HCT116 (cell line): ENCODE results near the gene GPD2. TPM values are rescaled to one million over a fixed set of nuclear protein-coding genes. Genes with fewer than 3 reads are reported as not detected.

ENCODE experiments used
- ATAC-seq: fragments of 200-7000 bp; cut with Tn5 transposase; 2 replicates; pipeline ENCODE4 v1.9.1; 2020; ENCODE audit warnings: mild to moderate bottlenecking, moderate library complexity
- BruUV-seq: library from RNA; stranded (reverse); fragments of 400-500 nt; replicated peaks from 2 replicates; lab custom pipeline; 2021; lab: Mats Ljungman, UMichigan
- CTCF ChIA-PET: fragments of 300-600 bp; sonication (Branson Sonifier 250); formaldehyde crosslinking; loops from one replicate; lab custom pipeline; 2021; ENCODE audit warnings: antibody characterized with exemption; lab: Charles Lee
- POLR2A ChIA-PET: fragments of 300-600, 350-600 bp; sonication (Branson Sonifier 250); formaldehyde crosslinking; loops from one replicate; lab custom pipeline; 2021; ENCODE audit warnings: antibody characterized with exemption; lab: Charles Lee
- RAD21 ChIA-PET, 2 experiments: fragments of 300-600 bp; sonication (Branson Sonifier 250); formaldehyde crosslinking; loops; one replicate each; lab custom pipeline; 2023; ENCODE audit warnings: low total read pairs in 2 of 2; ENCODE audit not compliant: uncharacterized antibody in 2 of 2, unreplicated experiment in 2 of 2, low non-redundant PET in 1 of 2; lab: Charles Lee
- DNase-seq: peaks from one replicate; pipeline ENCODE4 v3.0.0-alpha.2; 2010; ENCODE audit warnings: low read depth, low spot score
- H2AFZ ChIP-seq: fragments of 200-600 bp; shearing (Covaris generic), sonication (generic); 2 replicates; pipeline ENCODE4 v1.6.1; 2017; ENCODE audit warnings: low read depth, mixed run types, mixed read lengths, antibody characterized with exemption, low read length; ENCODE audit not compliant: poor library complexity, severe bottlenecking
- H3K27ac ChIP-seq: 2 replicates; pipeline ENCODE4 v1.5.1; 2012; ENCODE audit warnings: low read depth, low read length
- H3K27me3 ChIP-seq: fragments of 200-600 bp; sonication (generic); 2 replicates; pipeline ENCODE4 v1.6.1; 2016; ENCODE audit warnings: mixed run types, low read length, mixed read lengths; ENCODE audit not compliant: insufficient read depth
- H3K36me3 ChIP-seq, 2 experiments: fragments of 200-500 bp in 1 of 2; fragments of 200-600 bp in 1 of 2; sonication (Bioruptor generic) in 1 of 2; sonication (generic) in 1 of 2; 2 replicates each; pipeline versions ENCODE4 v1.5.1 to v1.6.1; 2014 to 2016; ENCODE audit warnings: low read length in 2 of 2, inconsistent platforms in 1 of 2, mixed read lengths in 1 of 2, mixed run types in 1 of 2; ENCODE audit not compliant: insufficient read depth in 2 of 2, control insufficient read depth in 1 of 2
- H3K4me1 ChIP-seq, 2 experiments: fragments of 200-600 bp in 1 of 2; sonication (generic) in 1 of 2; 2 replicates each; pipeline versions ENCODE4 v1.5.1 to v1.6.1; 2012 to 2017; ENCODE audit warnings: low read length in 2 of 2, inconsistent platforms in 1 of 2, mild to moderate bottlenecking in 1 of 2, mixed read lengths in 1 of 2, mixed run types in 1 of 2, moderate library complexity in 1 of 2; ENCODE audit not compliant: insufficient read depth in 2 of 2, control insufficient read depth in 1 of 2
- H3K4me2 ChIP-seq: fragments of 200-600 bp; sonication (generic); 2 replicates; pipeline ENCODE4 v1.6.1; 2017; ENCODE audit warnings: mixed run types, low read length, mixed read lengths
- H3K4me3 ChIP-seq, 2 experiments: fragments of 200-600 bp in 1 of 2; sonication (generic) in 1 of 2; replicated peaks in 1 of 2; 2 replicates each; pipeline ENCODE4 v1.5.1; 2011 to 2016; ENCODE audit warnings: low read length in 2 of 2, control low read depth in 1 of 2, low read depth in 1 of 2, mild to moderate bottlenecking in 1 of 2, mixed read lengths in 1 of 2, mixed run types in 1 of 2
- H3K79me2 ChIP-seq: fragments of 200-600 bp; sonication (generic); 2 replicates; pipeline ENCODE4 v1.6.1; 2017; ENCODE audit warnings: mild to moderate bottlenecking, mixed run types, low read length, moderate library complexity, mixed read lengths; ENCODE audit not compliant: insufficient read depth
- H3K9ac ChIP-seq: fragments of 200-600 bp; sonication (generic); 2 replicates; pipeline ENCODE4 v1.6.1; 2016; ENCODE audit warnings: low read length, mixed read lengths
- H3K9me2 ChIP-seq: fragments of 200-600 bp; sonication (generic), shearing (Covaris generic); 2 replicates; pipeline ENCODE4 v1.6.1; 2017; ENCODE audit warnings: mixed run types, mild to moderate bottlenecking, moderate library complexity; ENCODE audit not compliant: insufficient read depth
- H3K9me3 ChIP-seq, 2 experiments: fragments of 200-500 bp in 1 of 2; fragments of 200-600 bp in 1 of 2; sonication (Bioruptor generic) in 1 of 2; sonication (generic) in 1 of 2; 2 replicates each; pipeline ENCODE4 v1.6.1; 2014 to 2017; ENCODE audit warnings: low read length in 2 of 2, mixed read lengths in 2 of 2, inconsistent platforms in 1 of 2, low read depth in 1 of 2, mild to moderate bottlenecking in 1 of 2, mixed run types in 1 of 2, moderate library complexity in 1 of 2; ENCODE audit not compliant: control insufficient read depth in 1 of 2, insufficient read depth in 1 of 2
- H4K20me1 ChIP-seq: fragments of 200-600 bp; sonication (generic), shearing (Covaris generic); 2 replicates; pipeline ENCODE4 v1.6.1; 2017; ENCODE audit warnings: mixed run types, mild to moderate bottlenecking, moderate library complexity; ENCODE audit not compliant: insufficient read depth
- ATF3 ChIP-seq: IDR thresholded peaks from 2 replicates; pipeline ENCODE4 v1.6.1; 2012
- CBX3 ChIP-seq: IDR thresholded peaks from 2 replicates; pipeline ENCODE4 v1.6.1; 2012; ENCODE audit warnings: low read depth
- CEBPB ChIP-seq: IDR thresholded peaks from 2 replicates; pipeline ENCODE4 v1.6.1; 2012; ENCODE audit warnings: low read depth
- EGR1 ChIP-seq: IDR thresholded peaks from 2 replicates; pipeline ENCODE4 v1.6.1; 2012; ENCODE audit warnings: low read depth
- ELF1 ChIP-seq: IDR thresholded peaks from 2 replicates; pipeline ENCODE4 v1.6.1; 2012; ENCODE audit warnings: low read depth, borderline replicate concordance
- EZH2 ChIP-seq: fragments of 200-600 bp; sonication (generic); IDR thresholded peaks from 2 replicates; pipeline ENCODE4 v1.6.1; 2017; ENCODE audit warnings: antibody characterized with exemption, mixed run types
- EZH2phosphoT487 ChIP-seq: fragments of 200-600 bp; IDR thresholded peaks from 2 replicates; pipeline ENCODE4 v1.6.1; 2018; ENCODE audit warnings: antibody characterized with exemption, borderline replicate concordance
- FOSL1 ChIP-seq: IDR thresholded peaks from 2 replicates; pipeline ENCODE4 v1.6.1; 2012; ENCODE audit warnings: low read depth
- JUND ChIP-seq: IDR thresholded peaks from 2 replicates; pipeline ENCODE4 v1.6.1; 2012
- MAX ChIP-seq: IDR thresholded peaks from 2 replicates; pipeline ENCODE4 v1.6.1; 2012
- POLR2A ChIP-seq: IDR thresholded peaks from 2 replicates; pipeline ENCODE4 v1.7.0; 2011; ENCODE audit warnings: borderline replicate concordance; ENCODE audit not compliant: insufficient read depth, insufficient read length; ENCODE audit errors: extremely low read depth
- POLR2AphosphoS5 ChIP-seq: IDR thresholded peaks from 2 replicates; pipeline ENCODE4 v1.6.1; 2011; ENCODE audit warnings: mild to moderate bottlenecking, low read depth, low read length, moderate library complexity
- RAD21 ChIP-seq: IDR thresholded peaks from 2 replicates; pipeline ENCODE4 v1.6.1; 2012; ENCODE audit warnings: low read depth, mild to moderate bottlenecking
- REST ChIP-seq: IDR thresholded peaks from 2 replicates; pipeline ENCODE4 v1.6.1; 2012; ENCODE audit warnings: low read depth
- SIN3A ChIP-seq: IDR thresholded peaks from 2 replicates; pipeline ENCODE4 v1.6.1; 2012; ENCODE audit warnings: low read depth
- SP1 ChIP-seq: IDR thresholded peaks from 2 replicates; pipeline ENCODE4 v1.6.1; 2012; ENCODE audit warnings: low read depth
- SRF ChIP-seq: IDR thresholded peaks from 2 replicates; pipeline ENCODE4 v1.6.1; 2012; ENCODE audit warnings: low read depth
- TCF7L2 ChIP-seq: IDR thresholded peaks from 2 replicates; pipeline ENCODE4 v1.7.0; 2011; ENCODE audit warnings: borderline replicate concordance, inconsistent platforms; ENCODE audit not compliant: insufficient read depth, insufficient read length; ENCODE audit errors: extremely low read depth
- ZBTB33 ChIP-seq: IDR thresholded peaks from 2 replicates; pipeline ENCODE4 v1.6.1; 2011; ENCODE audit warnings: mild to moderate bottlenecking, low read length, moderate library complexity; ENCODE audit not compliant: insufficient replicate concordance; ENCODE audit errors: extremely low read depth
- ZFX ChIP-seq: fragments of 450-650 bp; IDR thresholded peaks from 2 replicates; pipeline ENCODE4 v1.6.1; 2017
- intact Hi-C: fragments of 100-400 bp; cut with micrococcal nuclease; formaldehyde crosslinking; loops from 2 replicates; pipeline ENCODE4 v1.10.0; 2022
- total RNA-seq: library from RNA; stranded (reverse); gene quantifications from one replicate; pipeline ENCODE4 v1.2.1, GENCODE V29; 2021; ENCODE audit not compliant: unreplicated experiment

Gene GPD2
- total RNA-seq, 1 experiment from 2014 or later, result 80.7 TPM

- Histone ChIP-seq H3K27me3 (no peaks in the 10 kb centered on the region), H3K4me2 (no peak overlapping the region), H3K9me3 (no peaks in the 10 kb centered on the region), H3K36me3 (no peaks in the 10 kb centered on the region), H3K79me2 (no peaks in the 10 kb centered on the region), H3K4me1 (no peaks in the 10 kb centered on the region), H4K20me1 (no peaks in the 10 kb centered on the region), H2AFZ (no peak overlapping the region), H3K27ac (no peak overlapping the region), H3K9ac (no peak overlapping the region), H3K9me2 (no peaks in the 10 kb centered on the region), H3K4me3 (no peak overlapping the region)
- TF ChIP-seq POLR2AphosphoS5, result no peak
- TF ChIP-seq EZH2phosphoT487, result no peak
- no peak for TF ChIP-seq ATF3
- TF ChIP-seq EZH2, result no peak
- TF ChIP-seq MAX, result no peak
- no peak for TF ChIP-seq EGR1
- TF ChIP-seq ZFX, result no peak
- TF ChIP-seq CBX3, result no peak
- no peak for TF ChIP-seq RAD21
- TF ChIP-seq REST, result no peak
- no peak for TF ChIP-seq FOSL1
- TF ChIP-seq POLR2A, result no peak
- TF ChIP-seq ELF1, result no peak
- no peak for TF ChIP-seq JUND
- TF ChIP-seq SIN3A, result no peak
- TF ChIP-seq SRF, result no peak
- no peak for TF ChIP-seq CEBPB
- TF ChIP-seq ZBTB33, result no peak
- no peak for TF ChIP-seq TCF7L2
- TF ChIP-seq SP1, result no peak
- no peak for ATAC-seq
- POLR2A ChIA-PET, result no interaction called here
- RAD21 ChIA-PET, result no interaction called here
- no peak for DNase-seq
- CTCF ChIA-PET, result no interaction called here
- no TSS peak for BruUV-seq
- intact Hi-C loops, result no loop called here
Observed at GRCh38 chr2:156539086-156539860, 103.1 kb downstream of the GPD2 start.
